Eye (tissue), 1 donor: ENCODE data around the gene SLC47A2.

Source experiments
- DNase-seq: peaks from one replicate; pipeline ENCODE4 v3.0.0-alpha.2; 2015

Gene SLC47A2

DNA sequence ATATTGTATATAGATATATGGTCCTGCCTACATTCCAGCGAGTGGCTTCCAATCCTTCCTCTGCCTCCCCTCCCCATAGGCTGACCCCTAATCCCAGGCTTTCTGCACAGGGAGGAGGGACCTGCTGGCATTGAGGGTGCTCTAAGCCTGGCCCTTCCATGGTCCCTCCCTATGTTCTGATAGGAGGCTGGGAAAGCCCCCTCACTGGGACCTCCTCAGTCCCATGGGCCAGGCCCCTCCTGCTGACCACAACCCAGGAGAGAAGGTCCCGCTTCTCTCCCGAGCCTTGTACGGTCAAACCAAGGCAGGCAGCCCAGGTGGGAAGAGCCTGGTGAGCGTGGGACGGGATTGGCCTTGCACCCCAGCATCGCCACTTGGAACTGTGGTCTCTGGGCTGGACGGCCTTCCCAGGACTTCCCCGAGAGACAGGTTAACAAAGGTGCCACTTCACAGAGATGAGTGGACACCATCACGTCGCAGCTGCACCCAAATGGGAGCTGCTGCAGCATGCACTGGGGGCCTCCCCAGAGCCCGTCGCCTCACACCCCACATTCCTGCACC is 30.9 kb upstream of the SLC47A2 start:
- DNase-seq: no peak

GRCh38 chr17:19746517-19746916 is 30.1 kb upstream of the SLC47A2 start:
- no peak for DNase-seq

- DNase-seq: peak; percentile 95
These were observed 28.8 kb upstream of the SLC47A2 start for GRCh38 chr17:19744922-19745757.

DNA sequence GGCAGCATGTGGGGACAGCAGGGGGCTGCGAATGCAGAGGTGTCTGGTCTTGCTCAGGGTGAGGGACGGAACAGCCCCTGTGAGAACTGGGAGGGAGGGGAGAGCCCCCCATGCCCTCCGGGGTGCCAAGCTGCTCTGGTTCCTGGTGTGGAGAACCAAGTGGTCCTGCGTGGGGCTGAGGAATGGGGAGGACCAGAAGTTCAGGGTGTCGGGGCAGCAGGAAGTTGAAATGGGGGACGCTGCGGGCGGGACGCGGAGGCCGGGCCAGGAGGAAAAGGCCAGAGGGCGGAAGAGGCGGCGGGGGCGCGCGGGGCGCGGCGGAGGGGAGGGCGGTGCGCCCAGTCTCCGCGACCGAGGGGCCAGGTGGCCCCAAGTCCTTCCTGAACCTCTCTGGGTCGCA is 28.1 kb upstream of the SLC47A2 start:
- peak; percentile 44 for DNase-seq

DNA sequence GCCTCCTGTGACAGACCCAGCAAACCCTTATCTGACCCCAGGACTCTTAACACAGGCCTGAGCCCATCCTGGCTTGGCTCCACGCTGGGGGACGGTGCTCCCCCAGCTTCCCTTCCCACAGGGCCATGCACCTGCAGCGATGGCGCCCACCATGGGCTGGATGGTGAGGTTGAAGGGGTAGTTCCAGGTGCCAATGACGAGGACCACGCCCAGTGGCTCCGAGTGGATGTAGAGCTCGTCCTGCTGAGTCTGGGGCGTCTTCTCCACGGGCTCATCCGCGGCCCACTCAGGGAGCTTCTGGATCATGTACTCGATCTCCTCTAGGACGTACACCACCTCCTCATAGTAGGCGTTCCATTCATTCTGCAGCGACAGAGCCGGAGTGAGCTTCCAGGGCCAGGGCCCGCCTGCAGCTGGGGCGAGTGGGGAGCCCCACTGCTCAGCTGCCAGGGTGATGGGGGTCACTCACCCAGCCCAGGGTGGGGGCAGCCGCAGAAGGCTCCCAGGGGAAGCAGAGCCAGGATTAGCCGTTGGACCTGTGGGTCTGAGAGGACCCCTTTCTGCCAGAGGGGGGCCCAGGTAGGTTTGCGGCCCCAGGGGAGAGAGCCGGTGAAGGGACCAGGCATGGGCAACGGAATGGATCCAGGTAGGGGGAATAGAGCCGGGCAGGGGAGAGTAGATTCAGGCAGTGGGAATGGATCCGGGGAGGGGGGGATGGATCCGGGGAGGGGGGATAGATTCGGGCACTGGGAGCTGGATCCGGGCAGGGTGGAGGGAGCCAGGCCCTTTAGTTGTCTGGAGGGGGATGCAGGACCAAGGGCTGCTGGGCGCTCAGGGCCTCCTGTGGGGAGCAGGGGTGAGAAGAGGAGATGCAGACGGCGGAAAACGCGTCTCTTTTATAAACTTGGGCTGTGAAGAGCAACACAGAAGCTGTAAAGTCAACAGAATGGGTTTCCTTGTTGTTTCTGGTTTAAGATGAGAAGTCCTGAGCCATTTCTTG is 27.0 kb upstream of the SLC47A2 start:
- no peak for DNase-seq

DNA sequence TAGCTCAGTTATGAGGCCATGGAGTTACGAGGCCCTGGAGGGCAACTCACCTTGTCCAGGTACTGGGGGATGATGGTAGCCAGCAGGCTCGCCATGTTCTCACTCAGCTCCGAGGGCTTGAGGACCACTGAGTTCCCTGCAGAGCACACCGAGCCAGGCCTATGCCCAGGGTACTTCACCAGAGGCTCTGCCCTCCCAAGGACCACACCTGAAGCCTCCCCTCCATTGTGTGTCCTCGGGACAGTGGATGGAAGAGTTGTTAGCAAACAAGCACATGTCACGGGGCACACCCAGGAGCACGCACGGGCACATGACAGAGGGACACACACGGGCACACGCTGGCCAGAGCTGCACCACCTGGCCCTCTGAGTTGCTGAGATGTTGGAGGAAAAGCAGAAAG is 26.1 kb upstream of the SLC47A2 start:
- no peak for DNase-seq

DNA sequence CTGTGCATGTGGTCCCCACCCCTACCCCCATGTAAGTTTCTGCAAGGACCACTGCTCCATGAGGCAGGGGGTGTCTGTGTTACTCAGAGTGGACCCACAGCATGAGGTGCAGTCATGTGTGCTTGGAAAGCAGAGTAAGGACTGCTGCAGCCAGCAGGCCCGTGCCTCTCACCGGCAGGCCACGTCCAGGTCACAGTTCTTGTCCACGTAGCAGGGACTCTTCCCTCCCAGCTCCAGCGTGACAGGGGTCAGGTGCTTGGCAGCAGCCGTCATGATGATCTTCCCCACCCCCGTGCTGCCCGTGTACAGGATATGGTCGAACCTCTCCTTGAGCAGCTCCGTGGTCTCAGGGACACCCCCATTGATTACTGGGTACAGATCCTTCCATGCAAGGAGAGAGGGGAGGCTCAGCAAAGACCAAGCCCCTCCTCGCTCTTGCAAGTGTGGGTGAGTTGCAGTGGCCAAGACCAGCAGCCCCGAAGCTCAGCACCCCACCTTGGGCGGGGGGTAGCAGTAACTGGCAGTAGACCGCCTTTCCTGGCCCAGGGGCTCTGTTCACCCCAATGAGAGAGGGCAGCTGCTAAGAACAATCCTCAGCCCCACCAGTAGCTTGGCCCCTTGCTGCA is 25.6 kb upstream of the SLC47A2 start:
- DNase-seq: no peak

- DNase-seq: no peak
These were observed 24.5 kb upstream of the SLC47A2 start for GRCh38 chr17:19740933-19741332.

- no peak for DNase-seq
These were observed 23.1 kb upstream of the SLC47A2 start for GRCh38 chr17:19739241-19740201.

DNA sequence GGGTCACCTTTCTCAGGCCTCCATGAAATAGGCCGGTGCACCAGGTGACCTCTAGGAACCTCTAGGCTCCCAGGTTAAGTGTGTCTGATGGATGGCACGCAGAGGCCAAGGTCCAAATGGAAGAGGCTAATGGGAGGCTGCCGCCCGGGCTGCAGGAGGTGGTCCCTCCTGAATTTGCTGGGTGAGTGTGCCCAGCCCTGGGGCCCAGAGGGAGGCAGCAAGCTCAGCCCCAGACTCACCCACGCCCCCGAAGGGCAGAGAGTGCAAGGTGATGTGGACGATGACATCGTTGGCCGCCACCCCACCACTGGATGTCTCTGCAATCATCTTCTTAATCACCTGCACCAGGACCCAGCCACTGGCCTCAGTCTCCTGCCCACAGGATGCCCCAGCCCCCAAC is 22.4 kb upstream of the SLC47A2 start:
- no peak for DNase-seq

DNA sequence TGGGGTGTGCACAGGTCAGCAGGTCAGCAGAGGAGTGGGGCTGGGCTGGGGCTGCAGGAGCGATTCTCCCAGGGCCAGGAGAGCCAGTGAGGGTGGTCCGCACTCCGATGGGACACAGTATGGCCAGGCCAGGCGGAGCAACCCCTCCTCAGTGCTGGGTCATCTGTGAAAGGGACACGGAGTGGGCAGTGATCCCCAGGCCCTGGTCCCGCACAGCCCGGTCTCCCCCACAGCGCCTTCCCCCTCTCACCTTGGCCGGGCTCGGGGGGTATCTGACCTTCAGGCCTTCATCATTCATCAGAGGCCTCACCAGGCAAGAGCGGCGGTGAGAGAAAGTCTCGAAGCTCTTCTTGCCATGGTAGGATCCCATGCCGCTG is 21.7 kb upstream of the SLC47A2 start:
- no peak for DNase-seq

- DNase-seq: no peak
These were observed 21.1 kb upstream of the SLC47A2 start for GRCh38 chr17:19737305-19738072.

- no peak for DNase-seq
These were observed 19.7 kb upstream of the SLC47A2 start for GRCh38 chr17:19736071-19736470.

GRCh38 chr17:19733953-19734526 is 17.7 kb upstream of the SLC47A2 start:
- no peak for DNase-seq

GRCh38 chr17:19731626-19732025 is 15.2 kb upstream of the SLC47A2 start:
- no peak for DNase-seq

- no peak for DNase-seq
These were observed 14.5 kb upstream of the SLC47A2 start for GRCh38 chr17:19730843-19731242.

DNA sequence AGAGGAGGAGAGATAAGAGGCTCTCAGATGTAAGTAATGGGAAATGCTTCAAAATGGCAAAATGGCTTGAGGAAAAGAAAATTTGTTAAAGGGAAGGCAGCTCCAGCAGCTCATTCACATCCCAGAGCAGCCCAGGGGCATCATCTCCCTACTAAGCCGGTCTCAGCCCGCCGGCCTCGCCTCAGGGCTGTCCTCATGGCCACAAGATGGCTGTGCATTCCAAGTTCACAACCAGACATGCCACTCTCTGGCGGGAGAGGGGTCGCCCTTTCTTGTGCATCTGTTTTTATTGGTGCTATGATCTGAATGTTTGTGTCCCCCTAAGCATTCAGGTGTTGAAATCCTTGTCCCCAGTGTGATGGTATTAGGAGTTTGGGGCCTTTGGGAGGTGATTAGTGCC is 13.5 kb upstream of the SLC47A2 start:
- no peak for DNase-seq

DNA sequence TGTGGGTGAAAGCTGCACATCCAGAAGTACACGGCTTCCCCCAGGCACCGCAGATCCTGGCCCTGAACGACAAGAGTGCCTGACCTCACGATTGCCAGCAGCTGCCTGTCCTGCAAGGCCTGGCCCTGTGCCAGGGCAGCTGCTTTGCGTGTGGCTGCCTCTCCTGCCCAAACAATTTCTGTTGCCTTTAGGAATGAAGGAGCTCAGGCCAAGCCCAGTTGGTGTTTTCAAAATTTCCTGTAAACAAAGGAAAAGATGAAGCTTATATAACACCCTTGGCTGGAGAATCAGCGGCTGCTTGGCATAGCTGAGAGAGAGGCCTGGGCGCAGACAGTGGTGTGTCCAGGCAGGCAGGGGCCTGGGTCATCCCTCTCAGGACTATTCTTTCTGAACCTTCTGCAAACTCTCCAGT is 11.7 kb upstream of the SLC47A2 start:
- peak; percentile 60 for DNase-seq

GRCh38 chr17:19727501-19728078 is 11.2 kb upstream of the SLC47A2 start:
- peak; percentile 37 for DNase-seq
